HG02763 (cell line): ENCODE results near the gene PZP.
A peak's percentile ranks its signal among the peaks of the same experiment; 100 is the strongest.
"Not testable (repeated sequence)": the region's sequence is repeated elsewhere in the genome, so short reads cannot be mapped to it uniquely, and the experiment has no call there.

ENCODE experiments used
- ATAC-seq: cut with Tn5 transposase; IDR thresholded peaks from one replicate; pipeline ENCODE4 v1.9.1; 2021; ENCODE audit warnings: mild to moderate bottlenecking, moderate library complexity; ENCODE audit not compliant: unreplicated experiment

PZP gene

GRCh38 chr12:9208229-9208628 is at the start of gene PZP:
TSS of gene PZP (minus strand) at chr12:9208395. CDS start at chr12:9208341, 54 bp downstream.
- ATAC-seq, result no peak

- ATAC-seq, result no peak
These were observed 48.7 kb upstream of the PZP start for GRCh38 chr12:9256758-9257405.

- no peak for ATAC-seq
These were observed 48.1 kb upstream of the PZP start for GRCh38 chr12:9256341-9256740.

GRCh38 chr12:9255837-9256236 is 47.6 kb upstream of the PZP start:
- no peak for ATAC-seq

GRCh38 chr12:9253464-9253863 is 45.3 kb upstream of the PZP start:
- ATAC-seq, result no peak

GRCh38 chr12:9252791-9253190 is 44.6 kb upstream of the PZP start:
- not testable (repeated sequence) for ATAC-seq

GRCh38 chr12:9252256-9252655 is 44.1 kb upstream of the PZP start:
- no peak for ATAC-seq

GRCh38 chr12:9248435-9248834 is 40.2 kb upstream of the PZP start:
- ATAC-seq, result no peak

GRCh38 chr12:9244894-9245293 is 36.7 kb upstream of the PZP start:
- ATAC-seq, result peak; percentile 61

- no peak for ATAC-seq
These were observed 35.9 kb upstream of the PZP start for GRCh38 chr12:9243999-9244649.

- no peak for ATAC-seq
These were observed 33.1 kb upstream of the PZP start for GRCh38 chr12:9241301-9241700.

GRCh38 chr12:9240776-9241175 is 32.6 kb upstream of the PZP start:
- no peak for ATAC-seq

GRCh38 chr12:9240004-9240635 is 31.9 kb upstream of the PZP start:
- ATAC-seq, result not testable (repeated sequence)

GRCh38 chr12:9237286-9237685 is 29.1 kb upstream of the PZP start:
- ATAC-seq, result no peak

- ATAC-seq, result no peak
These were observed 27.3 kb upstream of the PZP start for GRCh38 chr12:9235519-9235918.

GRCh38 chr12:9227950-9228349 is 19.8 kb upstream of the PZP start:
- no peak for ATAC-seq

GRCh38 chr12:9223830-9224229 is 15.6 kb upstream of the PZP start:
- ATAC-seq, result no peak

- ATAC-seq, result no peak
These were observed 13.3 kb upstream of the PZP start for GRCh38 chr12:9221483-9221882.

- not testable (repeated sequence) for ATAC-seq
These were observed 12.8 kb upstream of the PZP start for GRCh38 chr12:9221011-9221410.

GRCh38 chr12:9214534-9214933 is 6.3 kb upstream of the PZP start:
- no peak for ATAC-seq

GRCh38 chr12:9211687-9212086 is 3.5 kb upstream of the PZP start:
- ATAC-seq, result no peak

GRCh38 chr12:9204380-9204779 is 3.8 kb downstream of the PZP start:
- no peak for ATAC-seq
